Sigmoid colon (tissue), 7 donors: Measurements from ENCODE around the gene EPS8L2. TPM values are rescaled to one million over a fixed set of nuclear protein-coding genes. Genes with fewer than 3 reads are reported as not detected.

ENCODE experiments used
- DNase-seq: peaks from one replicate; pipeline ENCODE4 v3.0.0-alpha.2; 2019
- H3K27ac ChIP-seq, 4 donors: fragments of 200-600 bp; sonication (generic); one replicate each; pipeline ENCODE4 v1.5.1; 2016 to 2019; ENCODE audit warnings: mild to moderate bottlenecking in 1 of 4
- H3K27me3 ChIP-seq, 3 donors: fragments of 200-600 bp; sonication (generic); one replicate each; pipeline ENCODE4 v1.5.1; 2019; ENCODE audit warnings: mild to moderate bottlenecking in 1 of 3
- H3K36me3 ChIP-seq, 4 donors: fragments of 200-600 bp; sonication (generic); one replicate each; pipeline ENCODE4 v1.5.1; 2016 to 2019
- H3K4me1 ChIP-seq, 4 donors: fragments of 200-600 bp; sonication (generic); one replicate each; pipeline ENCODE4 v1.5.1; 2017 to 2019
- H3K4me3 ChIP-seq, 4 donors: fragments of 200-600 bp; sonication (generic); one replicate each; pipeline ENCODE4 v1.5.1; 2017 to 2019; ENCODE audit warnings: mild to moderate bottlenecking in 2 of 4, moderate library complexity in 1 of 4
- H3K9me3 ChIP-seq, 4 donors: fragments of 200-600 bp in 3 of 4; sonication (generic) in 3 of 4; one replicate each; pipeline versions ENCODE4 v1.5.1 to v1.6.1; 2013 to 2019
- CTCF ChIP-seq, 4 experiments: fragments of 450-650 bp in 3 of 4; fragments of 200-600 bp in 1 of 4; IDR thresholded peaks; one replicate each; pipeline ENCODE4 v1.5.1; 2016 to 2019; ENCODE audit warnings: antibody characterized with exemption in 4 of 4, mild to moderate bottlenecking in 3 of 4, moderate library complexity in 2 of 4
- EP300 ChIP-seq, 4 donors: sonication (generic); formaldehyde crosslinking; IDR thresholded peaks; one replicate each; pipeline ENCODE4 v1.6.1; 2017; ENCODE audit warnings: antibody characterized with exemption in 4 of 4
- POLR2A ChIP-seq, 2 donors: fragments of 450-650 bp; IDR thresholded peaks; one replicate each; pipeline ENCODE4 v1.6.1; 2016; ENCODE audit warnings: antibody characterized with exemption in 2 of 2, mild to moderate bottlenecking in 2 of 2, moderate library complexity in 2 of 2
- POLR2AphosphoS5 ChIP-seq, 4 donors: sonication (generic); formaldehyde crosslinking; IDR thresholded peaks; one replicate each; pipeline ENCODE4 v1.6.1; 2017; ENCODE audit warnings: antibody characterized with exemption in 4 of 4
- WGBS, 2 donors: extraction: QIAGEN DNeasy Blood & Tissue Kit; methylation state at CpG; one replicate each; pipeline ENCODE4 v1.1.7; 2013; 5-methylcytosine and 5-hydroxymethylcytosine counted together
- intact Hi-C: fragments of 100-400 bp; cut with DNase I; formaldehyde crosslinking; loops from one replicate; pipeline ENCODE4 v1.15.1; 2023
- polyA plus RNA-seq, 3 donors: library from polyadenylated mRNA; stranded (reverse); fragments of 200-250 nt; gene quantifications; one replicate each; pipeline ENCODE4 v1.2.3, GENCODE V29; 2013
- total RNA-seq, 4 donors: library from RNA; depleted of rRNA; stranded (reverse); fragments of >200 nt; gene quantifications; one replicate each; pipeline ENCODE4 v1.1.0, GENCODE V29; 2016
- donor health status: healthy with polysubstance abuse.
- donor health status: Bipolar disorder and iron deficiency.
- donor health status: healthy.

Gene EPS8L2
- total and polyA plus RNA-seq, 7 donors = 5.4 to 168 (median 15.6) TPM

DNA sequence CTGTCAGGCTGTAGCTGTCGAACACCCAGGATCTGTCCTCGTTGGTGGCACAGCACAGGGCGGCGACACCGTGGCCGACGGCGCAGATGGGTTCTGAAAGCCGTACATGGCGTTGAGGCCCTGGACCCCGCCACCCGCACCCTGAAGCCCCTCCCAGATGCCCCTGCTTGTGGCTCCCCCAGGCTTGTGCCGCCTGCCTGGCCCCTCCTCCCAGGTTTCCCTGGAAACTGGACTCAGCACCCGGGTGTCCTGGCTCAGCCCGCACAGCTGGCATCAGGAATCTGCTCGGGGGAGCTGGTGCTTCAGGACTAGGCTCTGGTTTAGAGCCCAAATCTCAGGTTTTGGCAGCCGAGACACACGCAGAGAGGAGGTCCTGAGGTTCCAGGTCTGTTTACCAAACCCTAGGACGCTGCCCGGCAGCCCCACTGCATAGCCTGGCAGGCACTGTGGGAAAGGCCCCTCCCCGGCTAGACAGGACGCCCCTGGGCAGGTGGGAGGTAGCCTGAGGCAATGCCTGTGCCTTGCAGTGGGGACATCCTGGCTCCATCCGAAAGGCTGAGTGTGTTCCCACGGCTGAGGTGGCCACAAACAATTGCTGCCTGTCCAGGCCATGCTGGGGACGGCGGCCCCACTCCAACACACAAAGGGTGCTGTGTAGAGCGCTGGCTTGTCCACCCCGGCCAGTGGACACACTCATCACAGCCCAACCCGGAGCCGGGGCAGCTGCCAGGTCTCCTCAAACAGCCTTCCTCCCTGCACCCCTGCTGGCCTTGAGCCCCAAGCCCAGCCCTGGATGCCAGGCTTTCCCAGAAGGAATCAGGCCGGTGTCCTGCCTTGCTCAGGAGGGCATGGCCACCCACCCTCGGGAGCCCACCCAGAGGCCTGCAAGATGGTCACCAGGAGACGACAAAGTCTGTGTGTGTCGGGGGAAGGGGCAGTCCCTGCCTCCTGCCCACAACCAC is 66.7 kb downstream of the EPS8L2 start:
- peaks cover 0 to 46% (median 16%) of the 10 kb centered on the region in 4 donors for H3K36me3 ChIP-seq
- no peaks in the 10 kb centered on the region for H3K9me3 ChIP-seq
- H3K4me3 ChIP-seq = no peak overlapping the region
- intact Hi-C loops = no loop called here
- no peaks in the 10 kb centered on the region for H3K27me3 ChIP-seq
- 88 to 89% methylated on average over 34 of the region's 34 CpGs for WGBS, 2 donors
- H3K4me1 ChIP-seq = peaks cover 0 to 33% (median 26%) of the 10 kb centered on the region in 4 donors
- DNase-seq = peak; percentile 72
- TF ChIP-seq POLR2A (IDR thresholded peaks at IDR 0.05) (no peak), EP300 (IDR thresholded peaks at IDR 0.05) (no peak), POLR2AphosphoS5 (IDR thresholded peaks at IDR 0.05) (no peak), CTCF (IDR thresholded peaks at IDR 0.05) (no peak)
- peak overlapping the region in 1 of 4 donors; percentile 28 for H3K27ac ChIP-seq

DNA sequence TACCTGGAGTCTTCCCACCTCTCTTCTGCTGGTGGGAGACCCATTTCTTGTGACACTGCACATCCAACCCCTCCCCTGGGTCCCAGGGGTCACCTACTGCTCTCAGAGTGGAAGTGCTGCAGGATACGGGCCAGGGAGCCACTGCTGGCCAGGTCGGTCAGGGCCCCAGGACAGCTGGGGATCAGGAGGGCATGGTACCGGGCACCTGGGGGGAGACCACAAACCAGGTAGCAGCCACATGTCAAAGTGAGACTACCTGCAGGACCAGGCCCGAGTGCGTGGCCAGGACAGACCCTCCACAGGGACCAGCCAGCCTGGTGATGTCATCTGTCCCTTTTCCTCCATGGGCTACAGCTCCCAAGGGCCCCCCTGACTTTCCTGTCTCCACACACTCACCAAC is 67.4 kb downstream of the EPS8L2 start:
- DNase-seq = no peak
- Histone ChIP-seq H3K27me3 (no peaks in the 10 kb centered on the region), H3K36me3 (peaks cover 0 to 46% (median 16%) of the 10 kb centered on the region in 4 donors), H3K9me3 (no peaks in the 10 kb centered on the region), H3K4me1 (peaks cover 0 to 39% (median 33%) of the 10 kb centered on the region in 4 donors), H3K4me3 (no peak overlapping the region), H3K27ac (no peak overlapping the region)
- no peak for TF ChIP-seq POLR2AphosphoS5 (IDR thresholded peaks at IDR 0.05)
- no peak for TF ChIP-seq CTCF (IDR thresholded peaks at IDR 0.05)
- no peak for TF ChIP-seq POLR2A (IDR thresholded peaks at IDR 0.05)
- no peak for TF ChIP-seq EP300 (IDR thresholded peaks at IDR 0.05)
- intact Hi-C loops = no loop called here
- WGBS, 2 donors = 93 to 95% methylated on average over 5 of the region's 5 CpGs

- H3K4me3 ChIP-seq = no peak overlapping the region
- no peak overlapping the region for H3K27ac ChIP-seq
- no peaks in the 10 kb centered on the region for H3K27me3 ChIP-seq
- no peaks in the 10 kb centered on the region for H3K9me3 ChIP-seq
- peaks cover 0 to 43% (median 35%) of the 10 kb centered on the region in 4 donors for H3K4me1 ChIP-seq
- 93 to 95% methylated on average over 9 of the region's 9 CpGs for WGBS, 2 donors
- no peak for DNase-seq
- TF ChIP-seq EP300 (IDR thresholded peaks at IDR 0.05) (no peak), CTCF (IDR thresholded peaks at IDR 0.05) (no peak), POLR2A (IDR thresholded peaks at IDR 0.05) (no peak), POLR2AphosphoS5 (IDR thresholded peaks at IDR 0.05) (no peak)
- intact Hi-C loops = no loop called here
- H3K36me3 ChIP-seq = peaks cover 0 to 46% (median 16%) of the 10 kb centered on the region in 4 donors
Observed at GRCh38 chr11:773830-774229, 67.8 kb downstream of the EPS8L2 start.

GRCh38 chr11:774873-775592 is 69.0 kb downstream of the EPS8L2 start:
- TF ChIP-seq CTCF (IDR thresholded peaks at IDR 0.05) = no peak
- TF ChIP-seq POLR2A (IDR thresholded peaks at IDR 0.05) = no peak
- TF ChIP-seq EP300 (IDR thresholded peaks at IDR 0.05) = no peak
- no peak for TF ChIP-seq POLR2AphosphoS5 (IDR thresholded peaks at IDR 0.05)
- DNase-seq = peak; percentile 64
- WGBS, 2 donors = 71 to 80% methylated on average over 20 of the region's 20 CpGs
- H3K36me3 ChIP-seq = peaks cover 0 to 39% (median 16%) of the 10 kb centered on the region in 4 donors
- peaks cover 0 to 53% (median 39%) of the 10 kb centered on the region in 4 donors for H3K4me1 ChIP-seq
- intact Hi-C loops = no loop called here
- no peak overlapping the region for H3K4me3 ChIP-seq
- H3K27ac ChIP-seq = no peak overlapping the region
- no peaks in the 10 kb centered on the region for H3K9me3 ChIP-seq
- H3K27me3 ChIP-seq = no peaks in the 10 kb centered on the region
